ENCODE results near the gene RPEL1.
"Not testable (repeated sequence)": the region's sequence is repeated elsewhere in the genome, so short reads cannot be mapped to it uniquely, and the experiment has no call there.

Gene RPEL1

DNA sequence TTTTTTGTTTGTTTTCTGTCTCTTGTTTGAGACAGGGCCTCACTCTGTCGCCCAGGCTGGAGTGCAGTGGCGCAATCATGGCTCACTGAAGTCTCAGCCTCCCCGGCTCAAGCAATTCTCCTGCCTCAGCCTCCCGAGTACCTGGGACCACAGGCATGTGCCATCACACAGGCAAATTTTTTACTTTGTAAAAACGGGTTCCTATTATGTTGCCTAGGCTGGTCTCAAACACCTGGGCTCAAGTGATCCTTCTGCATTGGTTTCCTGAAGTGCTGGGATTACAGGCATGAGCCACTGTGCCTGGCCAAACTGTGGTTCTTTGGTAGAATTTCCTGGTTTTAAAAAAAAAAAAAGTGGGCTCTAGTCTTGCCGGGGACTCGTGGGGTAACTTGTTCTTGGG lies at the start of gene RPEL1:
Gene RPEL1 (plus strand): TSS at position 301 of the 400 bp plus-strand sequence. CDS start 110 bp downstream, outside the sequence.
- DNase-seq = not testable (repeated sequence)

DNA sequence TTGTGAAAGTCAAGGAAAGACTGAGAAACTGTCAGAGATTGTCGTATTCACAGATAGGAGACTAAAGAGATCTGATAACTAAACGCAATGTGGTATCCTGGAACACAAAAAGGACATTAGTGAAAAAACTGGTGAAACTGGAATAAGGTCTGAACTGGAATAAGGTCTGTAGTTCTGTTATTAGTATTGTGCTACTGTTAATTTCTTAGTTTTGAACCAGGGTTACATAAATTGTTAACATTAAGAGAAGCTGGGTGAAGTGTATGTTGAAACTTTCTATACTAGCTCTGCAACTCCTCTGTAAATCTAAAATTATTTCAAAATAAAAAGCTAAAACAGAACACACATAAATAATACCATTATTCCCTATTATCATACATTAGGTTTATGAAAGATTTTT lies 49.2 kb upstream of the RPEL1 start:
- DNase-seq = no peak

DNA sequence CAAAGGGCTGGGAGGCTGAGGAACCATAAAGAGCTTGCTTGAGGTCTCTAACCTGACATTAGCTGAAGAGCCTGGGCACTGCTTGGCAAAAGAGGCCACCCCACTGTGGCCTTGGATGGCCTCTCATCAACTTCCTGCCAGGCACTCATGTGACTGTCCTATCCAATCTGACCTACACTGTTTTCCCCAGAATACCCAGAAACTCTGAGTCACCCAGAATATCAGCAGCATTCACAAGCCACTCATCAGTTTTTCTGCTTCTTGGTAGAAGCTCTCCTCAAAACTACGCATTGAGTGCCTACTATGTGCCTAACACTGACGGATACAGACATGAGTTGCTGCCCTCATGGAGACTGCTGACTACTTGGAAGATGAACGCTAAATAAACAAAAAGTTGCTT lies 48.5 kb upstream of the RPEL1 start:
- no peak for DNase-seq

DNA sequence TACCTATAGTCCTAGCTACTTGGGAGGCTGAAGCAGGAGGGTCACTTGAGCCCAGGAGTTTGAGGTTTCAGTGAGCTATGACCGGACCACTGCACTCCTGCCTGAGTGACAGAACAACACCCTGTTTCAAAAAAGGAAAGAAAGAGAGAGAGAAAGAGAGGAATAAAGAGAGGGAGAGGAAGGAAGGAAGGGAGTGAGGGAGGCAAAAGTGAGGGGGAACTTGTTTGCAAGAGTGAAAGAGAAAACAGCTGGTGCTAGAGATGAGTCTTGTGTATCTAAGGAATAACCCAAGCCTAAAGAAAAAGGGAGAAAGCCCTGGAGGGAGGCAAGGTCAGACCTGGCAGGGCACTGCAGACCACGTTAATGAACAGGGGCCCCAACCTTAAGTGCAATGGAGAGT lies 47.8 kb upstream of the RPEL1 start:
- DNase-seq = no peak

DNA sequence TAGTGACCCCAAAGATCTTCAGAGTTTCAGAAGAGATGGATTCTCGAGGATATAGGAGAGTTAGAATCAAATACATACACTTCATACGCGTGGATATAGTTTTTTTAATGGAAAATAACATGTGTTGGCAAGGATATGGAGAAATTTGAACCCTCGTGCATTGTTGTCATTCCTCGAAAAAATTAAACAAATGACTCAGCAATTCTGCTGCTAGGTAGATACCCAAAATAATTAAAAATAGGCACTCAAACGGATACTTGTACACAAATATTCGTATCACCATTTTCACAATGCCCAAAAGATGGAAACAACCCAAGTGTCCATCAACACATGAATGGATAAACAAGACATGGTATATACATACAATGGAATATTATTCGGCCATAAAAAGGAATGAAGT lies 47.0 kb upstream of the RPEL1 start:
- DNase-seq = no peak

DNA sequence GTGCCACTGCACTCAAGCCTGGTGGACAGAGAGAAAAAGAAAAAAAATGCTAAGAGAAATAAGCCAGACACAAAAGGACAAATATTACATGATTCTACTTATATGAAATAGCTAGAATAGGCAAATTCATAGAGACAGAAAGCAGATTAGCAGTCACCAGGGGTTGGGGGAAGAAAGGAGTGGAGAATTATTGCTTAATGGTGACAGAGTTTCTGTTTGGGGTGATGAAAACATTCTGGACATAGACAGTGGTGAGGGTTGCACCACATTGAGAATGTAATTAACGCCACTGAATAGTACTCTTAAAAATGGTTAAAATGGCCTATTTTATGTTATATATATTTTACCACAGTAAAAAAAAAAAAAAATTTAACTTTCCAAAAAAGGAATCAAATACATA lies 46.2 kb upstream of the RPEL1 start:
- no peak for DNase-seq

DNA sequence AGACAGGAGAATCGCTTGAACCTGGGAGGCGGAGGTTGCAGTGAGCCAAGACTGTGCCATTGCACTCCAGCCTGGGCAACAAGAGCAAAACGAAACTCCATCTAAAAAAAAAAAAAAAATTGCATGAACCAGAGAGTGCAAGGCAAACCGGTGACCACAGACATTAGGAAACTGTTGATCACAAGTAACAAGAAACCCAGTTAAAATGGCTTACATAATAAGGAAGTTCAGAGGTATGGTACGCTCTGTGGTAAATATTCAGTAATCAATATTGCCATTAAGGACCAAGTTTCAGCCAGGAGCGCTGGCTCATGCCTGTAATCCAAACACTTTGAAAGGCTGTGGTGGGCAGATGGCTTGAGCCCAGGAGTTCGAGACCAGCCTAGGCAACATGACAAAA lies 43.4 kb upstream of the RPEL1 start:
- DNase-seq = no peak

DNA sequence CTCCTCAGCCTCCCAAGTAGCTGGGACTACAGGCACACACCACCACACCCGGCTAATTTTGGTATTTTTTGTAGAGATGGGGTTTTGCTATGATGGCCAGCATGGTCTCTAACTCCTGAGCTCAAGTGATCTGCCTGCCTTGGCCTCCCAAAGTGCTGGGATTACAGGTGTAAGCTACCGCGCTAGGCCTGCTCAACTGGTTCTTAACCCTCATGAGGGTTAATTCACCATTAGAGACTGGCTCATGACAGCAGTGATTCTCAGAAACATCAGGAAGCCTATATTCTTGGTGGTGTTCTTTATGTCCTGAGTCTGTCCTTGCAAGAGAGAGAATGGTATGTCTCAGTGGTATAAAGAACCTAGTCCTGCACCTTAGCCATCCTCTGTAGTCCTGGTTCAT lies 42.2 kb upstream of the RPEL1 start:
- no peak for DNase-seq

DNA sequence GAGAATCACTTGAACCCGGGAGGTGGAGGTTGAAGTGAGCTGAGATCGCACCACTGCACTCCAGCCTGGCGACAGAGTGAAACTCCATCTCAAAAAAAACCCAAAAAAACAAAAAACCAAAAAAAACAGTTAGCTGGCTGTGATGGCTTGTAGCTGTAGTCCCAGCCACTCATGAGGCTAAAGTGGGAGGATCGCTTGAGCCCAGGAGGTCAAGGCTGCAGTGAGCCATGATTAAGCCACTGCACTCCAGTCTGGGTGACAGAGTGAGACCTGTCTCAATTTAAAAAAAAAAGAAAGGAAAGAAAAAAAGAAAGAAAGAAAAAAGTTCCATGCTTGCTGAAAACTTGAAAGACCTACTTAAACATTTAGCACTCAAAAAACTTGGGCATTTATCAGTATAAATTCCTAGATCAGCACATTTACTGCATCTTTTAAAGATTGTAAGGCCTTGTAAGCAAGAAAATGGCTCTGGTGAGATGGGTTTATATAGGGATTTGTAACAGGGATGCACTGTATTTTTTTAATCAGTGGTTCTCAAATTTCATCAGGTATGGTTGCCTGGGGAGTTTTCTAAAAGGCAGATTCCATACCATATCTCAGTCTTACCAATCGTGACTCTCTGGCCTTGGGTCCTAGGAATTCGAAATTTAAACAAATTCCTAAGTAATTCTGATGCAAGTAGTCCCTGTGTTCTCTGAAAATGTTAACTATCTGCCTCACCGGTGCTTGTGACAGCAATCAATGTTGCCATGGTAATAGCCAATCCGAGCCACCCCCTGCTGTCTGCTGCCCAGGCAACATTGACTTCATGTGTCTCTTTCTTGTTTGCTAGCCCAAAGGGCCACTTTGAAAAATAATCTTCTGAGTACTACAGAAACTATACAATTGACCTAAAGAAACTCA lies 41.1 kb upstream of the RPEL1 start:
- peak; percentile 23 for DNase-seq

DNA sequence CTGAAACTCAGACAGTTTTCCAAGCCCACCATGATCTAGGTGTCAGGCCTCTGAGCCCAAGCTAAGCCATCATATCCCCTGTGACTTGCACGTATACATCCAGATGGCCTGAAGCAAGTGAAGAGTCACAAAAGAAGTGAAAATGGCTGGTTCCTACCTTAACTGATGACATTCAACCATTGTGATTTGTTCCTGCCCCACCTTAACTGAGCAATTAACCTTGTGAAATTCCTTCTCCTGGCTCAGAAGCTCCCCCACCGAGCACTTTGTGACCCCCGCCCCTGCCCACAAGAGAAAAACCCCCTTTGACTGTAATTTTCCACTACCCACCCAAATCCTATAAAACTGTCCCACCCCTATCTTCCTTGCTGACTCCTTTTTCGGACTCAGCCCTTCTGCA lies 40.3 kb upstream of the RPEL1 start:
- DNase-seq = not testable (repeated sequence)

DNA sequence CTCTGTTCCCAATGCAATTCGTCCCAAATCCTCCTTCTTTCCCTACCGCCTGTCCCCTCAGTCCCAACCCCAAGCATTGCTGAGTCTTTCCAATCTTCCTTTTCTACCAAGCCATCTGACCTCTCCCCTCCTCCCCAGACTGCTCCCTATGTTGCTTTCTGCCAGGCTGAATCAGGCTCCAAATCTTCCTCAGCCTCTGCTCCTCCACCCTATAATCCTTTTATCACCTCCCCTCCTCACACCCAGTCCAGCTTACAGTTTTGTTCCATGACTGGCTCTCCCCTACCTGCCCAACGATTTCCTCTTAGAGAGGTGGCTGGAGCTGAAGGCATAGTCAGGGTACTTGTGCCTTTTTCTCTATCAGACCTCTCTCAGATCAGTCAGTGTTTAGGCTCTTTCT lies 39.0 kb upstream of the RPEL1 start:
- DNase-seq = not testable (repeated sequence)

DNA sequence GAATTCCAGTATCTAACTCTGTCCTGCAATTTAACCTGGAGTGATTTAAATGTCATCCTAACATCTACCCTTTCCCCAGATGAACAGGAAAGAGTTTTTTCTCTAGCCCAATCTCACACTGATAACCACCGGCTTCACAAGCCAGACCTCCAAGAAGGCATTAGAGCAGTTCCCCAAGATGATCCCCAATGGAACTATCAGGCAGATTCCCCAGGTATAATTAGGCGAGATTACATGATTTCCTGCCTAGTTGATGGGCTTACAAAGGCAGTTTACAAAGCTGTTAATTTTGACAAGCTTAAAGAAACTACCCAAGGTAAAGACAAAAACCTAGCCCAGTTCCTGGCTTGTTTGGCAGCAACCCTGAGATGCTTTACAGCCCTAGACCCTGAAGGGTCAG lies 38.5 kb upstream of the RPEL1 start:
- no peak for DNase-seq

DNA sequence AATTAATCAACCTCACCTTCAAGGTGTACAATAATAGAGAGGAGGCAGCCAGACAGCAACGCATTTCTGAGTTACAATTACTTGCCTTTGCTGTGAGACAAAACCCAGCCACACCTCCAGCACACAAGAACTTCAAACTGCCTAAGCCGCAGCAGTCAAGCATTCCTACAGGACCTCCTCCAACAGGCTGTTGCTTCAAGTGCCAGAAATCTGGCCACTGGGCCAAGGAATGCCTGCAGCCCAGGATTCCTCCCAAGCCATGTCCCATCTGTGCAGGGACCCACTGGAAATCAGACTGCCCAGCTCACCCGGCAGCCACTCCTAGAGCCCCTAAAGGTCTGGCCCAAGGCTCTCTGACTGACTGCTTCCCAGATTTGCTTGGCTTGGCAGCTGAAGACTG lies 38.0 kb upstream of the RPEL1 start:
- not testable (repeated sequence) for DNase-seq

DNA sequence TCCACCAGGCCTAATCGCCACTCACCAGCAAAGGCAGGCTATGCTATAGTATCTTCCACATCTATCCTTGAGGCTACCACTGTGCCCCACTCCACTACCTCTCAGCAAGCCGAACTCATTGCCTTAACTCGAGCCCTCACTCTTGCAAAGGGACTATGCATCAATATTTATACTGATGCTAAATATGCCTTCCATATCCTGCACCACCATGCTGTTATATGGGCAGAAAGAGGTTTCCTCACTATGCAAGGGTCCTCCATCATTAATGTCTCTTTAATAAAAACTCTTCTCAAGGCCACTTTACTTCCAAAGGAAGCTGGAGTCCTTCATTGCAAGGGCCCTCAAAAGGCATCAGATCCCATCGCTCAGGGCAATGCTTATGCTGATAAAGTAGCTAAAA lies 35.4 kb upstream of the RPEL1 start:
- not testable (repeated sequence) for DNase-seq

DNA sequence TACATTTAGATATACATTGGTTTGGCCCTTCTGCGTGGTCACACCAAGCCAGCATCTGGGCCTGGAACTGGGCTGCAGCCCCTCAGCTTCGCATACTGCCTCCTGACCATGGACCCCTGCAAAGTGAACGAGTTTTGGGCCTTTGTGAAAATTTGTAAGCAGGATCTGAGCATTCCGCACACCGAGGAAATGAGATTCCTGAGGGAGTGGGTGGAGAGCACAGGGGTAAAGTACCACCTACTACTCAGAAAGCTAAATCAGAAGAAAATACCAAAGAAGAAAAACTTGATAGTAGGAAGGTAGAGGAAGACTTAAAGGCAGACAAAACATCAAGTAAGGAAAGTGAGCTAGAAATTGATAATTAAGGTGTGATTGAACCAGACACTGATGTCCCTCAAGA lies 30.1 kb upstream of the RPEL1 start:
- DNase-seq = no peak

DNA sequence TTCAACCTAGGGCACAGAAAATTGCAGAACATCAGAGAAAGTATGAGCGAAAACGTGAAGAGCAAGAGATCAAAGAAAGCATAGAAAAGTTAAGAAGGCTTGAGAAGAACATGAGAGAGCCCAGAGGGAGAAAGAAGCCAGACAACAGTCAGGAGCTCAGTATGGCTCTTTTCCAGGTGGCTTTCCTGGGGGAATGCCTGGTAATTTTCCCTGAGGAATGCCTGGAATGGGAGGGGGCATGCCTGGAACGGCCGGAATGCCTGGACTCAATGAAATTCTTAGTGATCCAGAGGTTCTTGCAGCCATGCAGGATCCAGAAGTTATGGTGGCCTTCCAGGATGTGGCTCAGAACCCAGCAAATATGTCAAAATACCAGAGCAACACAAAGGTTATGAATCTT lies 29.3 kb upstream of the RPEL1 start:
- not testable (repeated sequence) for DNase-seq

DNA sequence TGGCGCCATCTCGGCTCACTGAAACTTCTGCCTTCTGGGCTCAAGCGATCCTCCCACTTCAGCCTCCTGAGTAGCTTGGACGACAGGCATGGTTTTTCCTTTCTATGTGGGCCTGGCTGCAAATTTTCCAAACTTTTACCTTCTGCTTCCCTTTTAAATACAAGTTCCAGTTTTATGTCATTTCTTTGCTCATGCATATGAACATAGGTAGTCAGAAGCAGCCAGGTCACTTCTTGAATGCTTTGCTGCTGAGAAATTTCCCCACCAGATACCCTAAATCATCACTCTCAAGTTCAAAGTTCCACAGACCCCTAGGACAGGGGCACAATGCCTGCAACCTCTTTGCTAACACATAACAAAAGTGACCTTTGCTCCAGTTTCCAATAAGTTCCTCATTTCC lies 21.6 kb upstream of the RPEL1 start:
- DNase-seq = no peak

DNA sequence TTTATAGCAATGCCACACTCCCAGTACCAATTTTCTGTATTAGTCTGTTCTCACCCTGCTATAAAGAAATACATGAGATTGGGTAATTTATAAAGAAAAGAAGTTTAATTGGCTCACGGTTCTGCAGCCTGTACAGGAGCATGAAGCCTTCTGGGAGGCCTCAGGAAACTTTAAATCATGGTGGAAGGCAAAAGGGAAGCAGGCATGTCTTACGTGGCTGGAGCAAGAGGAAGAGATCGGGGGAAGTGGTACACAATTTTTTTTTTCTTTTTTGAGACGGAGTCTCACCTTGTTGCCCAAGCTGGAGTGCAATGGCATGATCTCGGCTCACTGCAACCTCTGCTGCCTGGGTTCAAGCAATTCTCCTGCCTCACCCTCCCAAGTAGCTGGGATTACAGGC lies 21.0 kb upstream of the RPEL1 start:
- DNase-seq = not testable (repeated sequence)

DNA sequence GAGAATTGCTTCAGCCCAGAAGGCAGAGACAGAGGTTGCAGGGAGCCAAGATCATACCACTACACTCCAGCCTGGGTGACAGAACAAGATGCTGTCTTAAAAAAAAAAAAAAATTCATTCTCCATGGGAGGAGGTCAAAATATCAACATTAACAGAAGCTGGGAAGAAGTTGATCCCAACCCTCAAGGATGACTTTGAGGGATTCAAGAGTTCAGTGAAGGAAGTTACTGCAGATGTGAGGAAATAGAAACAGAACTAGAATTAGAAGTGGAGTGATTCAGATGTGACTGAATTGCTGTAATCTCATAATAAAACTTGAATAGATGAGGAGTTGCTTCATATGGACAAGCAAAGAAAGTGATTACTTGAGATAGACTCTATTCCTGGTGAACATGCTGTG lies 19.7 kb upstream of the RPEL1 start:
- DNase-seq = no peak

DNA sequence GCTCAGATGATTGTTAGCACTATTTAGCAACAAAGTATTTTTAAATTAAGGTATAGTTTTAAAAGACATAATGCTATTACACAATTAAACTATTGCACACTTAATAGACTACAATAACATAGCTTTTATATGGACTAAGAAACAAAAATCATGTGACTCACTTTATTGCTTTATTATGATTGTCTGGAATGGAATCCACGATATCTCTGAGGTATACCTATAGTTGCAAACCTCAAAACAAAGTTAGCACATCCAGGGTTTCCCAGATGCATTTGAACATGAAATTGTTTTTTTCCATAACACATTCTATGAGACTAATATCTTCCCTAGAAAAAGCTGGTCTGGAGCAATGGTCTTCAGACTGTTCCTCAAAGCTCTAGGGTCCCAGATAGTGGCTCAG lies 18.3 kb upstream of the RPEL1 start:
- DNase-seq = no peak

DNA sequence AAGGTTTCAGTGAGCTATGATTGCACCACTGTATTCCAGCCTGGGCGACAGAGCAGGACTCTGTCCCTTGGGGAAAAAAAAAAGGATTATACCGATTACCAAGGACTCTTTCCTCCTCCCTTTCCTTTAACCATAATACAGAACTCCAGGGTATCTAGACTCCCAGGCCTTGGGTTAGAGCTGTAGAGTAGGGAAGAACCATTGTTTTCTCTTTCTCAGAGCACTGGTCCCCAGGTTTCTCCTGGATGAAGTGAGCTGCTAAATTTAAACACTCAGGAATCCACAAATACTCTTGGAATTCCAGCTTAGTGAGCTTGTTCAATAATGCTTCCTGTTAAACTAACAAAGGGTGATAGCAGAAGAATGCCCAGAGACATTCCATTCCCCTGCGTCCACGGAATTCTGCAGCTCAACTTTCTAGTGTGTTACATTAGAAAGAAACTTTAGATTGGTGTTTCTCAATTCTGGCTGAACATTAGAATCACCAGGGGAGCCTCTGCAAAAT lies 14.6 kb upstream of the RPEL1 start:
- no peak for DNase-seq

DNA sequence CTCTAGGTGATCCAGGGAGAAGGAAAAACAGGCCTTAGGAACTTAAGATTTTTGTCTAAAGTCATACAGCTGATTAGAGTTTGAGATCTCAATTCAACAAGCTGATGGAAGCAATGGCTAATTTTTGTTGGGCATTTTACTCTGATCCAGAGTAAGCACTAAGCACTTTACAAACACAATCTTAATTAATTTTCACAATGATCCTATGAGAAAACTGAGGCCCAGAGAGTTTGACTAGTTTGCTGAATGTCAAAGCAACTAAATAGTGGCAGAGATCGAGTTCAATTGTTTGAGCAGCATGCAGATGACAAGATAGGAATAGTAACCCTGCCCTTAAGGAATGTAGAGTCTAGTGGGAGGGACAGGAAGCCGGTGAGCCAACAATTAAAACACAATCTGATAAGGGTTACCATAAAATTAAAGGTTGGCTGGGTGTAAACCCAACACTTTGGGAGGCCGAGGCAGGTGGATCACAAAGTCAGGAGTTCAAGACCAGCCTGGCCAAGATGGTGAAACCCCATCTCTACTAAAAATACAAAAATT lies 13.5 kb upstream of the RPEL1 start:
- DNase-seq = no peak

DNA sequence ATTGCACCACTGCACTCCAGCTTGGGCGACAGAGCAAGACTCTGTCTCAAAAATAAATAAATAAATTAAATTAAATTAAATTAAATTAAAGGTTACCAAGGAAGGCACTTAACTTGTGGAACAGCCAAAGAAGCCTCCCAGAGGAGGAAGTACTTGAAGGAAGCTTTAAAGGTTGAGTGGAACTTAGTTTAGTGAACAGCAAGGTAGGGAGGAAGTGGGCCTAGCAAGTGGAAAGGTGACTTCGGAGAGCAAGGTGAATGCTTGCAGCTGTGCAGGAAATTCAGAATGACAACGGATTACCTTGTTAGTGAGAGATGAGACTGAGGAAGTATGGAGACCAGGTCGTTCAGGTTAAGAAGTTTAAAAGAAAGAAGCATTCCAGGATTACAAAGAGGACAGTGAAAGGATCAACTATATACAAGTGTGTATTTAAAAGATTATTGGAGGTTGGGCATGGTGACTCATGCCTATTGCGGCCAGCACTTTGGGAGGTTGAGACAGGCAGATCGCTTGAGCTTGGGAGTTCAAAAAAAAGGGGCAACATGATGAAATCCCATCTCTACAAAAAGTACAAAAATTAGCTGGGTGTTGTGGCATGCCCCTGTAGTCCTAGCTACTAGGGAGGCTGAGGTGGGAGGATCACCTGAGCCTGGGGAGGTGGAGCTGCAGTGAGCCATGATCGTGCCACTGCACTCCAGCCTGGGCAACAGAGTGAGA lies 12.8 kb upstream of the RPEL1 start:
- no peak for DNase-seq

DNA sequence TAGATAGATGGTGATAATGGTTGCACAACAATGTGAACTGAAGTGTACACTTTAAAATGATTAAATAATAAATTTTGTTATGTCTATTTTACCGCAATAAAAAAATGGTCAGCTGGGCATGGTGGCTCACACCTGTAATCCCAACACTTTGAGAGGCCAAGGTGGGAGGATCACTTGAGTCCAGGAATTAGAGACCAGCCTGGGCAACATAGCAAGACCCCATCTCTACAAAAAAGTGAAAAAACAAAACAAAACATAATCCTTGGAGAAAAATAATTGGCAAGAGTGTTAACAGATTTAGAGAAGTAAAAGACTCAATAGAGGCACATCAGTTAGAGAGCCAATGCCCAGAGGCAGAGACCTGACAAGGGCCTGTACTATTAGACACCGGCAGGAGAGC lies 9.9 kb upstream of the RPEL1 start:
- DNase-seq = no peak

All from COR-L47 (cell line).